HEK293 (cell line): Measurements from ENCODE around the gene NLK.

Source experiments
- CTCF ChIA-PET: fragments of 350-600 bp; formaldehyde crosslinking; extraction: SDS; loops from one replicate; lab custom pipeline; 2021; ENCODE audit warnings: antibody characterized with exemption; lab: Yijun Ruan, JAX
- POLR2A ChIA-PET: fragments of 300-600 bp; formaldehyde crosslinking; extraction: SDS; loops from one replicate; lab custom pipeline; 2020; ENCODE audit warnings: antibody characterized with exemption, inconsistent platforms; lab: Yijun Ruan, JAX
- H3K27ac ChIP-seq: fragments of 200-500 bp; sonication (Bioruptor generic); 2 replicates; pipeline ENCODE4 v1.5.1; 2014; ENCODE audit warnings: low read depth, low read length, control low read depth, inconsistent platforms; ENCODE audit errors: extremely low read depth
- H3K36me3 ChIP-seq, 2 experiments: fragments of 200-500 bp in 1 of 2; sonication (Bioruptor generic) in 1 of 2; 1 replicate in 1 of 2; 2 replicates in 1 of 2; pipeline ENCODE4 v1.5.1; 2014 to 2017; ENCODE audit warnings: inconsistent platforms in 2 of 2, low read length in 2 of 2; ENCODE audit not compliant: control insufficient read depth in 2 of 2, insufficient read depth in 1 of 2
- H3K4me1 ChIP-seq: fragments of 200-500 bp; sonication (Bioruptor generic); 2 replicates; pipeline ENCODE4 v1.5.1; 2014; ENCODE audit warnings: mild to moderate bottlenecking, low read length, inconsistent platforms; ENCODE audit not compliant: control insufficient read depth, insufficient read depth
- H3K4me3 ChIP-seq: 2 replicates; pipeline ENCODE4 v1.5.1; 2011; ENCODE audit warnings: low read depth, mild to moderate bottlenecking, control low read depth, low read length, moderate library complexity
- H3K9me3 ChIP-seq: fragments of 200-500 bp; sonication (Bioruptor generic); 2 replicates; pipeline ENCODE4 v1.5.1; 2014; ENCODE audit warnings: low read depth, low read length, inconsistent platforms; ENCODE audit not compliant: control insufficient read depth, insufficient read depth
- HOXD13 ChIP-seq: sonication (generic); formaldehyde crosslinking; IDR thresholded peaks from 2 replicates; pipeline ENCODE4 v1.8.0; 2022; ENCODE audit warnings: missing genetic modification reagents, borderline replicate concordance
- INSM2 ChIP-seq: fragments of 450-650 bp; formaldehyde crosslinking; IDR thresholded peaks from 2 replicates; pipeline ENCODE4 v1.5.1; 2016; ENCODE audit warnings: missing biosample characterization, missing genetic modification characterization
- MZF1 ChIP-seq: fragments of 450-650 bp; formaldehyde crosslinking; IDR thresholded peaks from 2 replicates; pipeline ENCODE4 v1.5.1; 2017; ENCODE audit warnings: missing biosample characterization, missing genetic modification characterization, borderline replicate concordance
- OSR2 ChIP-seq: fragments of 450-650 bp; formaldehyde crosslinking; IDR thresholded peaks from 2 replicates; pipeline ENCODE4 v1.5.1; 2016; ENCODE audit warnings: missing biosample characterization, missing genetic modification characterization
- ZBTB20 ChIP-seq: fragments of 450-650 bp; formaldehyde crosslinking; IDR thresholded peaks from 2 replicates; pipeline ENCODE4 v1.5.1; 2016; ENCODE audit warnings: missing biosample characterization, missing genetic modification characterization
- ZNF175 ChIP-seq: fragments of 450-650 bp; formaldehyde crosslinking; IDR thresholded peaks from 2 replicates; pipeline ENCODE4 v1.5.1; 2016; ENCODE audit warnings: missing biosample characterization, missing genetic modification characterization
- ZNF19 ChIP-seq: fragments of 450-650 bp; formaldehyde crosslinking; IDR thresholded peaks from 2 replicates; pipeline ENCODE4; 2016; ENCODE audit warnings: missing biosample characterization, missing genetic modification characterization, low read depth
- ZNF223 ChIP-seq: fragments of 450-650 bp; formaldehyde crosslinking; IDR thresholded peaks from 2 replicates; pipeline ENCODE4 v1.5.1; 2016; ENCODE audit warnings: missing biosample characterization, missing genetic modification characterization
- ZNF354C ChIP-seq: fragments of 450-650 bp; formaldehyde crosslinking; IDR thresholded peaks from 2 replicates; pipeline ENCODE4 v1.5.1; 2016; ENCODE audit warnings: missing biosample characterization, missing genetic modification characterization, low read depth, borderline replicate concordance
- ZNF416 ChIP-seq: fragments of 450-650 bp; formaldehyde crosslinking; IDR thresholded peaks from 2 replicates; pipeline ENCODE4 v1.5.1; 2016; ENCODE audit warnings: missing biosample characterization, missing genetic modification characterization
- ZNF514 ChIP-seq: fragments of 450-650 bp; formaldehyde crosslinking; IDR thresholded peaks from 2 replicates; pipeline ENCODE4 v1.5.1; 2016; ENCODE audit warnings: missing biosample characterization, missing genetic modification characterization
- ZNF518A ChIP-seq: fragments of 450-650 bp; formaldehyde crosslinking; conservative IDR thresholded peaks from 2 replicates; pipeline ENCODE4 v1.5.1; 2016; ENCODE audit warnings: low read depth, missing biosample characterization, missing genetic modification characterization
- ZNF596 ChIP-seq: fragments of 450-650 bp; IDR thresholded peaks from 2 replicates; pipeline ENCODE4 v1.5.0; 2018; ENCODE audit warnings: missing biosample characterization, mild to moderate bottlenecking, missing genetic modification characterization, moderate library complexity
- ZNF660 ChIP-seq: fragments of 450-650 bp; IDR thresholded peaks from 2 replicates; pipeline ENCODE4 v1.5.1; 2018; ENCODE audit warnings: missing biosample characterization, mild to moderate bottlenecking, missing genetic modification characterization
- ZNF670 ChIP-seq: fragments of 450-650 bp; formaldehyde crosslinking; IDR thresholded peaks from 2 replicates; pipeline ENCODE4 v1.5.1; 2016; ENCODE audit warnings: missing biosample characterization, missing genetic modification characterization, low read depth
- ZNF747 ChIP-seq: fragments of 450-650 bp; formaldehyde crosslinking; IDR thresholded peaks from 2 replicates; pipeline ENCODE4 v1.5.1; 2016; ENCODE audit warnings: missing biosample characterization, missing genetic modification characterization
- ZNF785 ChIP-seq: fragments of 450-650 bp; formaldehyde crosslinking; IDR thresholded peaks from 2 replicates; pipeline ENCODE4 v1.5.1; 2016; ENCODE audit warnings: missing biosample characterization, missing genetic modification characterization
- ZNF792 ChIP-seq: fragments of 450-650 bp; formaldehyde crosslinking; IDR thresholded peaks from 2 replicates; pipeline ENCODE4 v1.5.1; 2016; ENCODE audit warnings: missing biosample characterization, missing genetic modification characterization
- ZSCAN5A ChIP-seq: fragments of 450-650 bp; formaldehyde crosslinking; IDR thresholded peaks from 2 replicates; pipeline ENCODE4 v1.5.1; 2016; ENCODE audit warnings: missing biosample characterization, missing genetic modification characterization
- TF ChIP-seq, protein P1 (sequence below): fragments of 450-650 bp; formaldehyde crosslinking; IDR thresholded peaks from 2 replicates; pipeline ENCODE4 v1.5.1; 2016; ENCODE audit warnings: missing biosample characterization, missing genetic modification characterization, borderline replicate concordance
- TF ChIP-seq, protein P2 (sequence below): fragments of 450-650 bp; formaldehyde crosslinking; IDR thresholded peaks from 2 replicates; pipeline ENCODE4 v1.5.1; 2016; ENCODE audit warnings: missing biosample characterization, missing genetic modification characterization

Gene NLK

DNA sequence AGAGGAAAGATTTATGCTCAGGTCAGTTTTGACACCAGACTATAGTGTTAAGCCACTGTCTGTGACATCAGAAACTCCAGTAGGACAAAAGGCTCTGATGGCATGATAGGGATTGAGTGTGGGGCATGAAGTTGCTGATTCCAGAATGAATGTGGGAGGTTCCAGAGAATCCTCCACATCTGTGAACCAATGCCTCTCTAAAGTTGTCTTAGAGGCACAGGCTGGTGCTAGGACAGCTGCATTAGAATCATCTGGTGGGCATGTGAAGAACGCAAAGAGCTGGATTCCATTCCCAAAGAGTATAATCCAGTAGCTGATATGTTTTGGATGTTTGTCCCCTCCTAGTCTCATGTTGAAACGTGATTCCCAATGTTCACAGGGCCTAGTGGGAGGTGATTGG lies 32.1 kb upstream of the NLK start (continued):
- TF ChIP-seq ZNF518A (no peak), HOXD13 (no peak), INSM2 (tag by site-specific recombination) (no peak), ZNF785 (tag by site-specific recombination) (no peak), ZNF175 (tag by site-specific recombination) (no peak)
- TF ChIP-seq, protein P1, sequence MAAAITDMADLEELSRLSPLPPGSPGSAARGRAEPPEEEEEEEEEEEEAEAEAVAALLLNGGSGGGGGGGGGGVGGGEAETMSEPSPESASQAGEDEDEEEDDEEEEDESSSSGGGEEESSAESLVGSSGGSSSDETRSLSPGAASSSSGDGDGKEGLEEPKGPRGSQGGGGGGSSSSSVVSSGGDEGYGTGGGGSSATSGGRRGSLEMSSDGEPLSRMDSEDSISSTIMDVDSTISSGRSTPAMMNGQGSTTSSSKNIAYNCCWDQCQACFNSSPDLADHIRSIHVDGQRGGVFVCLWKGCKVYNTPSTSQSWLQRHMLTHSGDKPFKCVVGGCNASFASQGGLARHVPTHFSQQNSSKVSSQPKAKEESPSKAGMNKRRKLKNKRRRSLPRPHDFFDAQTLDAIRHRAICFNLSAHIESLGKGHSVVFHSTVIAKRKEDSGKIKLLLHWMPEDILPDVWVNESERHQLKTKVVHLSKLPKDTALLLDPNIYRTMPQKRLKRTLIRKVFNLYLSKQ = no peak

- H3K27ac ChIP-seq = no peak overlapping the region
- ChIA-PET POLR2A (no interaction called here), CTCF (interaction anchor here (0.6 kb wide), 1 partner anchor 13 kb away, joined by 3 read pairs; no protein-coding TSS in a partner anchor)
- no peaks in the 10 kb centered on the region for H3K4me1 ChIP-seq
- no peaks in the 10 kb centered on the region for H3K9me3 ChIP-seq
- no peak overlapping the region for H3K4me3 ChIP-seq
- no peaks in the 10 kb centered on the region for H3K36me3 ChIP-seq
- TF ChIP-seq ZNF223 (no peak), MZF1 (no peak), ZNF596 (tag by site-specific recombination) (no peak)
Observed at GRCh38 chr17:28018439-28019070, 23.9 kb upstream of the NLK start.

DNA sequence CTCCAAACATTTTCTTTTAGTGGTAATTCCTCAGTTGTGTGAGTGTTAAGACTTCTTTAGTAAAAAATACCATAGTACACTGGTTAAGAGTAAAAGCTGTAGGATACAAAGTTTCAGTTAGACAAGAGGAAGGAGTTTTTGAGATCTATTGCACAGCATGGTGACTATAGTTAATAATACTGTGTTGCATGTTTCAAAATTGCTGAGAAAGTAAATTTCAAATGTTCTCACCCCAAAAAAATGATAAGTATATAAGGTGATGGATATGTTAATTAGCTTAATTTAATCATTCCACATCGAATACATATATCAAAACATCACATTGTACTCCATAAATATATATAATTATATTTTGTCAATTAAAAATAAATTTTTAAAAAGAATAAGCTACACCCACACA lies 22.0 kb upstream of the NLK start:
- no peak overlapping the region for H3K4me3 ChIP-seq
- CTCF ChIA-PET = interaction anchor here (0.7 kb wide), 1 partner anchor 127 kb away, joined by 5 read pairs; no protein-coding TSS in a partner anchor
- no peaks in the 10 kb centered on the region for H3K9me3 ChIP-seq
- H3K36me3 ChIP-seq = no peaks in the 10 kb centered on the region
- H3K27ac ChIP-seq = no peak overlapping the region
- no peak for TF ChIP-seq ZNF660 (tag by site-specific recombination)
- no peak for TF ChIP-seq ZNF670
- TF ChIP-seq ZNF792 (tag by site-specific recombination) = no peak
- TF ChIP-seq ZBTB20 (tag by site-specific recombination) = no peak
- TF ChIP-seq ZNF514 = no peak
- no peak for TF ChIP-seq ZNF416
- TF ChIP-seq, protein P2, sequence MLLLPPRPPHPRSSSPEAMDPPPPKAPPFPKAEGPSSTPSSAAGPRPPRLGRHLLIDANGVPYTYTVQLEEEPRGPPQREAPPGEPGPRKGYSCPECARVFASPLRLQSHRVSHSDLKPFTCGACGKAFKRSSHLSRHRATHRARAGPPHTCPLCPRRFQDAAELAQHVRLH (tag by site-specific recombination) = no peak
- TF ChIP-seq ZNF19 (tag by site-specific recombination) = no peak
- no peak for TF ChIP-seq HOXD13
- TF ChIP-seq ZNF747 (tag by site-specific recombination) = no peak
- TF ChIP-seq OSR2 = no peak
- TF ChIP-seq ZSCAN5A (tag by site-specific recombination) = no peak
- TF ChIP-seq ZNF354C = no peak
- TF ChIP-seq, all 188 proteins: peak for 0
- H3K4me1 ChIP-seq = no peaks in the 10 kb centered on the region
- POLR2A ChIA-PET = interaction anchor here (1.3 kb wide), 1 partner anchor 21 kb away, joined by 10 read pairs; no protein-coding TSS in a partner anchor
